Non-pigmented ciliary epithelial cell (primary cell): ENCODE data around the gene BLOC1S6.
A peak's percentile ranks its signal among the peaks of the same experiment; 100 is the strongest.

Experiments used
- DNase-seq: peaks from one replicate; pipeline ENCODE4 v3.0.0-alpha.2; 2010; ENCODE audit warnings: low read depth

Gene BLOC1S6, protein sequence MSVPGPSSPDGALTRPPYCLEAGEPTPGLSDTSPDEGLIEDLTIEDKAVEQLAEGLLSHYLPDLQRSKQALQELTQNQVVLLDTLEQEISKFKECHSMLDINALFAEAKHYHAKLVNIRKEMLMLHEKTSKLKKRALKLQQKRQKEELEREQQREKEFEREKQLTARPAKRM

DNA sequence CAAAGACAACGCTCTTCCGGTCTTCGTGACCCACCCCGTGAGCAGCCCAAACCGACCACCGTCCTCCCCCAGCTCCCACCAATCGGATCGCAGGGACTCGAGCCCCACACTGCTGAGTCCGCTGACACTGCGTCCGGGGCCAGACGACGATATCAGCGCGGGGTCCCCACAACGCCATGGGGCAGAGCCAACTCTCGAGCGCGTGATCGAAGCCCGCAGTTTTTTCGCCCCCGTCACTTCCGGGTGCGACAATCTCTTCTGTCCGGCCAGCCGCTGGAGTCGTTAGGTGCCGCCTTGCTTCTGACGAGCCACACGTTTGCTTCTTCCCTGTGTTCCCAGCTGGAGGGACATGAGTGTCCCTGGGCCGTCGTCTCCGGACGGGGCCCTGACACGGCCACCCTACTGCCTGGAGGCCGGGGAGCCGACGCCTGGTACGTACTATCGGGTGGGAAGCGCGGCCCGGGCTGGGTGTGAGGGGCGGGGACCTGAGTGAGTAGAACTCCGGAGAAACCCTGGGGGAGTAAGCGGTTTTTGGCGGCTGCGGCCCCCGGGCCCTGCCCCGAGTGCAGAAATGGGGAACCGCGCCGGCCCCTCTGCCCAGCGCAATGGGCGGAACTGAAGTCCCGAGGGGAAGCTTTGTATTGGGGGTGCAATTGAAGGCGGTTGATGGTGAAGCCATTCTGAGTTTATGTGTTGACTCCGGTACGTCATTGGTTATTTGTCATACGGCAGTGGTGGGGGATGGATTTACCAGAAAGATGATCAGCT is at the start of gene BLOC1S6:
Gene BLOC1S6 (plus strand): TSS at position 285 of the 768 bp plus-strand sequence. CDS start 65 bp downstream, at position 350.
- peak; percentile 69 for DNase-seq

DNA sequence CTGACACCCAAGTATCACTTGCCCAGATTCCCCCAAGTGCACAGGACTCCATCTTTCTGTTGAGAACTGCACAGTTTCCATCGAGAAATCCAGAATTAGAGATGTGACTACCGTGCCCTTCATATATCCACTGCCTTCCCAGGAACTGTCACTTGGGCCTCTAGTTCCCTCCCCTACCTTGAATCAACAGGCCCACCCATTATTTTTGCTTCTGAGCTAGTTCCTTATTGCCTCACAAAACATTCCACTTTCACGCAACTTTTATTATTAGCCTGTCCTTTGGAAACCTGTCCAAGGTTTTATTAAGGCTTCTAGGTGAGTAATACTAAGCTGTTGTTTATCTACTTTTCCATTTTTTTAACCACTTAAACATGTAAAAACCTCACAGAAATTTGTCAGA is 47.5 kb upstream of the BLOC1S6 start:
- no peak for DNase-seq

DNA sequence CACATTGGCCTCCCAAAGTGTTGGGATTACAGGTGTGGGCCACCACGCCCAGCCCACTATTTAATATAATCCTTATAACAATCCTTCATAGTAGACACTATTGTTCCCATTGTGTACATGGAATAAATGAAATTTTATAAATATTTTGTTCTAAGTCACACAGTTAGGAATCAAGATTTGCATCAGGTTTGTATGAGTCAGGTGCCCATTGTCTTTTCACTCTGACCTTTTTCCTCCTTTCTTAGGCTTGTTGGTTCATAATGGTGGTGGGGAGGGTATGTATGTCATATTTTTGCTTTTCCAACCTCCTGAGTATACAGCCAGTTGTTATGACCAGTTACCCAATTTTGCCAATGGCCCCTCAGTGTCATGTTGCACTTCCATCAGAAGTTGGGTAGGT is 46.6 kb upstream of the BLOC1S6 start:
- no peak for DNase-seq

DNA sequence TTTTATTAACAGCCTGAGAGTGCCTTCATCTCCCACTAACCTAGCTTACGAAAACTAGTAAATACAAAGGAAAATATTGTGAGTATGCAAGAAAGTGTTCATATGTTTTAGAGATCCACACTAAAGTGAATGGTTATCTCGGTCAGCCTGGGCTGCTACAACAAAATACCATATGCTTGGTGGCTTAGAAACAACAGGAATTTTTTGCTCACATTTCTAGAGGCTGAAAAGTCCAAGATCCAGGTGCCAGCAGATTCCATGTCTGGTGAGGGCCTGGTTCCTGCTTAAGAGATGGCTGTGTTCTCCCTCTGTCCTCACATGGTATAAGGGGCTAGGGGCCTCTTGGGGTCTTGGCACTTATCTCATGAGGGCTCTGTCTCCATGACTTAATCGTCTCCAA is 44.1 kb upstream of the BLOC1S6 start:
- no peak for DNase-seq

DNA sequence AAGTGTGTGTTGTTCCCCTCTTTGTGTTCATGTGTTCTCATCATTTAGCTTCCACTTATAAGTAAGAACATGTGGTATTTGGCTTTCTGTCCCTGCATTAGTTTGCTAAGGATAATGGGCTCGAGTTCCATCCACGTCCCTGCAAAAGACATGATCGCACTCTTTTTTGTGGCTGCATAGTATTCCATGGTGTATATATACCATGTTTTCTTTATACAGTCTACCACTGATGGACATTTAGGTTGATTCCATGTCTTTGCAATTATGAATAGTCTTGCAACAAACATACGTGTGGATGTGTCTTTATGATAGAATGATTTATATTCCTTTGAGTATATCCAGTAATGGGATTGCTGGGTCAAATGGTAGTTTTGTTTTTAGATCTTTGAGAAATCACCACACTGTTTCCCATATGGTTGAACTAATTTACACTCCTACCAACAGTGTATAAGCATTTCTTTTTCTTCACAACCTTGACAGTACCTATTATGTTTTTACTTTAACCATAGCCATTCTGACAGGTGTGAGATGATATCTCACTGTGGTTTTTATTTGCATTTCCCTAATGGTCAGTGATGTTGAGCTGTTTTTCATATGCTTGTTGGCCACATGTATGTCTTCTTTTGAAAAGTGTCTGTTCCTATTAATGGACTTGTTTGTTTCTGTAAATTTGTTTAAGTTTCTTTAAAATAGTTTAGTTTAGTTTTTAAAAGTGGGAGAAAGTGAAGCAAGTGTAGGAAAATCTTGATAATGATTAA is 42.7 kb upstream of the BLOC1S6 start:
- no peak for DNase-seq

DNA sequence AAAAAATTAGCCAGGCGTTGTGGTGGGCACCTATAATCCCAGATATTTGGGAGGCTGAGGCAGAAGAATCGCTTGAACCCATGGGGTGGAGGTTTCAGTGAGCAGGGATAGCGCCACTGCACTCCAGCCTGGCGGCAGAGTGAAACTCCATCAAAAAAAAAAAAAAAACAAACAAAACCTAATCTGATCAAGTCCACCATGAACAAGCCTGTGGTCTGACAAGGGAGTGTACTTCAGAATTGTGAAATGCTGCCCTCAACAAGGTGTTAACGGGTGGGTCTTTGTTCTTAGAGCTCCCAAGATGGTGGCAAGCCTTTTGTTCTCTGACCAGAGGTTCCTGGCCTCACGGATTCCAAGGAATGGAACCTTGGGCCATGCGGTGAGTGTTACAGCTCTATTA is 40.4 kb upstream of the BLOC1S6 start:
- no peak for DNase-seq

DNA sequence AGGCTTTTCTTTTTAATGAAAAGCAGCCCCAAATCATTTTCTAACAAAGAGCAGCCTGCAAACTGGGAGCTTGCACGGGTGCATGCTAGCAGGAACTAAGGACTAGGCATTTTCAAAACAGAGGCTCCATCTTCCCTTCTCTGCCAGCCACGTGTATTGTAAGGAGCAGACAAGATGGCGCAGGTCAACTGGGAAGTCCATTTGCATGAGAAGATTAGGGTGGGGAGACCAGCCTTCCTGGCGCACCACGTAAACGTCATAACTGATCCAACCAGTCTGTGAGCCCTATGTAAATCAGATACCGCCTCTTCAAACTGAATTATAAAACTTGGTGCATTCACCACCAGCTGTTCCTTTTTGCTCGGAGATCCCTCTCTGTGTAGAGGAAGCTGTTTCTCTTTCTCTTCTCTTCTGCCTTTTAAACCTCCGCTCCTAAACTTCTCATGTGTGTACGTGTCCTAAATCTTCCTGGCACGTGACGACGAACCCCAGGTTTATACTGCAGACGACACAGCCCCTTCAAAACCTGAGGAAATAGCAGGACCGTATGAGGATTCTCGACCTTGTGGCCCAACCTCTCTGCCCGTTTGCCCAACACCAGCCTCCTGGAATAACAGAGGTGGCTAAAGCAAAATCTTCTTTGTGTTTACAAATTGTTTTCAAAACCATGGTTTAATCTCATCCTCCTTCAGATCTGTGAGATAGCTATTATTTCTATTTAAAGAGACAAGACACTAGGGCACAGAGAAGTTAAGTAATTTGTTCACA is 38.2 kb upstream of the BLOC1S6 start:
- no peak for DNase-seq

DNA sequence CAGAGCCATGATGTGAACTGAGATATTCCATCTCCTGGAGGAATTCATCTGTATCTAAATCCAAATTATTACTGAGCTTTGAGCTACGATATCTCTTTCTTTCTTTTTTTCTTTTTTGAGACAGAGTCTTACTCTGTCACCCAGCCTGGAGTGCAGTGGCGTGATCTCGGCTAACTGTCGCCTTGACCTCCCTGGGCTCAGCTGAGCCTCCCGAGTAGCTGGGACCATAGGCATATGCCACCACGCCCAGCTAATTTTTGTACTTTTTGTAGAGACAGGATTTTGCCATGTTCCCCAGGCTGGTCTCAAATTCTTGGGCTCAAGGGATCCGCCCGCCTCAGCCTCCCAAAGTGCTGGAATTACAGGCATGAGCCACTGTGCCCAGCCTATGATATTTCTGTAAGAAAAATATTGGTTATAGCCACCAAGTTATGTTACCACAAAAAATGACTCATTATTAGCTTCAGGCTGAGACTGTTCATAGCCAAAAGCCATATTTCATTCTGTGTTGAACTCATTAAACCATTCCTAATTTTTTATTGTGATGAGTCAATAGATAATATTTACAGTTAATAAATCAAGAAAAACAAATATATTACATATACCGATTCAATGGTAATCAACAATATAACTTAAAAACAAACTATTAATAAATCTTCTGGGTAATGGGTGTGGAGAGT is 37.5 kb upstream of the BLOC1S6 start:
- peak; percentile 6 for DNase-seq

DNA sequence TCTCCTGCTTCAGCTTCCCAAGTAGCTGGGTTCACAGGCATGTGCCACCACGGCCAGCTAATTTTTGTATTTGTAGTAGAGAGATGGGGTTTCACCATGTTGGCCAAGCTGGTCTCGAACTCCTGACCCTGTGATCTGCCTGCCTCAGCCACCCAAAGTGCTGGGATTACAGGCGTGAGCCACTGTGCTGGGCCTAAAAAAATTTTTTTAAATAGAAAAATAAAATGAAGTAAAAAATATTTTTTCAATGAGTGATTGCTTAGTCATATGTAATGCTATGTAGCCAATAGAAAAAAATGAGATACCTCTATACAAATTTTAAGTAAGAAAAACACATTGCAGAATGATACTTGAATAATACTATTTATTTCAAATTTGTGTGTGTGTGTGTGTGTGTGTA is 36.7 kb upstream of the BLOC1S6 start:
- peak; percentile 8 for DNase-seq

DNA sequence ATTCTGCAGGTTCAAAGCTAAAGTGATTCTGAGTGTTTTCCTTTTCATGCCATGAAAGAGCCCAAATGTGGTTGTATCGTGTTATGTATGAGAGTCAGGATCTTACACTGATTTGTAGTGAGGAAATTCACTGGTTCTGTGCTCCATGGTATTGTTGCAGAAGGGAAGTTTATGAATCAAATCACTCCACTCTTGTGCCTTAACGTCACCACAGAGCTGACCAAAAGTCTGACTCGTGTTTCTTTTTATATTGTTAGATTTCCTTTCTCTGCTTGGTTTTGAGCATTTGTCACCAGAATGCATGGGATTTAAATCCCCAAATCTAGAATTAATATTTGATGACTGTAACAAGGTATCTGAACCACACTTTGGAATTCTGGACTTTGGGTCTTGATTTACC is 35.5 kb upstream of the BLOC1S6 start:
- no peak for DNase-seq

DNA sequence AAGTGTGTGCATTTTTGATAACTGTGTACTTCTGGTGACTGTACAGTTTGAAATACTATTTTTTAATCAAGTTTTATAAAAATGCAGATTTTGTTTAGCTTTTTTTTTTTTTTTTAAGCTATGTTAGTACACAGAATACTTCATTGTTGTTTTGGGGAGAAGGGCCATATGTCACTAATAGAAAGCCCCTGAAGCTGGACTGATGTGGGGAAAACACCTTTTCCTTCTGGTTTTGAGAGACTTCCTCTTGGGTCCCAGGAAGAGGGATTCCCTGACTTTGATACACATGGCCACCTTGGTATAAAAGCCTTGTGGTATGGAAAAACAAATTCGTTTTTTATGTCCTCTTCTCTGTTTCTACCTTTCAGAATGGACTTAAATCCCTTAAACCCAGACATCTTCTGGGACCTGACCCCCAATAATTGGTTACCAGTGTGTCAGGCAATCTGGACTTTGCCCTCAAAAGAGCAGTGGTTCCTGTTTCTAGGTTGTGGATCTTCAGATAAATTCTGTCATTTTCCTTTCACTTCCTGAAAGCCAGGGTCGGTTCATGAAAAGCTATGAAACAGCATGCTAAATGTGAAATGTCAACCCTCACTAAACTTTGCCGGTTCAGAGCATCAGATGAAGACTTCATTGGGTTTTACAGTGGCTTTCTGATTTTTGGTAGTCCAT is 31.1 kb upstream of the BLOC1S6 start:
- DNase-seq, result no peak

DNA sequence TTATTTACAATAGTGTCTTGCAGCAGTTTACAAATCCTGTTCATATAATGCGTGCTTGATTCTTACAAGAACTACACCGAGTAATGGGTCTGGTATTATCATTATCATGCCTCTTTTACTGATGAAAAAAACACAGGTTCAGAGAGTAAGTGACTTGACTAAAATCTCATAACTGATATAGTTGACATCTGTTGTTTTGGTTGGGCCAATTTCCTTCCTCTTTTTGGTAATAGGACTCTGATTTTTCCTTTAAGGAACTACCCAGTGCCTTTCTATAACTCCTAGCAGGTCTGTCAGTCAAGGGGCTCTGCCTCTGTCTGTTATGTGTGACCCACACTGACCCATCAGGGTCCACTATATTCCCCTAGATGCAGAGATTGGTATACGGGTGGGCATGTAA is 14.6 kb upstream of the BLOC1S6 start:
- DNase-seq, result no peak

DNA sequence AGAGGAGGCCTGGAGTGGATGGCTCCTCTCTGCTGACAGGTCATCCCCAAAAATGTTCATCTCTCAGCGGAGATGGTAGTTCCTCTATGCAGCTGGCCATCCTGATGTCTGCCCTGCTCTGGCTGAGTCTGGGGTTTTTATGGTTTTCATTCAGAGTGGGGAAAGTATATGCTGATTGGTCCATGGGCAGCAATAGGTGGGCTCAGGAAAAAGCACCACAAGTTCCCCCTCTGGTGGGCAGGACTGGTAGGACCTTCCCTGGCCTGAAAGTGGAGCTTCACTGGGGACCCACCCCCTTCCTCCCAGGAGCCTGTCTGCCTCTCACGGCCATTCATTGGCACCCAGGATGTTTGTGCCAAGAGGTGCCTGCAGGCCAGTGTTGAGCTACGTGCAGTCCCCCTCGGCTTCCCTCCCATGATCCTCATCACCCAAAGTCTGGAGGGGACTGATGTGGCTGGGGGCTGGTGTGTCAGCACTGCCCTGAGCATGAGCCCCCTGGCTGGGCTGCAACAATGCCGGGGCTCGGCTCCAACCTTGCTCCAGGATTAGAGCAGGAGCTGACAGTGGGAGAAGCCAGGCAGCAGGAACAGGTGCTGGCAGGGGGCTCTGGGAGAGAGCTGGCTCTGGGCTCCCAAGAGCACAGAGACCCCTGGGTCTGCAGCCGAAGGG is 13.1 kb upstream of the BLOC1S6 start:
- DNase-seq, result no peak

DNA sequence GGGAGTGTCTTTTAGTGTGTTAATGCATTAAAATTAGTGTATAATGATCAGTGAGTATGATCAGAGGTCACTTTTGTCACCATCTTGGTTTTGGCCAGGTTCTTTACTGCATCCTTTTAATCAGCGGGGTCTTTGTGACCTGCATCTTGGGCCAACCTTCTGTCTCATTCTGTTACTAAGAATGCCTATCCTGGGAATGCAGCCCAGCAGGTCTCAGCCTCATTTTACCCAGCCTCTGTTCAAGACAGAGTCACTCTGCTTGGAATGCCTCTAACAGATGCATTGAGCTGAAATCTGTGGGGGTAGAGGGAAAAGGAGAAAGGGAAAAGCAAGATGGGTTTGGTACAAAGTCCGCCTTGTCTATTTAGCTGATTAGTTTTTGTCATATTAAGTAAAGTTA is 5.3 kb upstream of the BLOC1S6 start:
- no peak for DNase-seq

DNA sequence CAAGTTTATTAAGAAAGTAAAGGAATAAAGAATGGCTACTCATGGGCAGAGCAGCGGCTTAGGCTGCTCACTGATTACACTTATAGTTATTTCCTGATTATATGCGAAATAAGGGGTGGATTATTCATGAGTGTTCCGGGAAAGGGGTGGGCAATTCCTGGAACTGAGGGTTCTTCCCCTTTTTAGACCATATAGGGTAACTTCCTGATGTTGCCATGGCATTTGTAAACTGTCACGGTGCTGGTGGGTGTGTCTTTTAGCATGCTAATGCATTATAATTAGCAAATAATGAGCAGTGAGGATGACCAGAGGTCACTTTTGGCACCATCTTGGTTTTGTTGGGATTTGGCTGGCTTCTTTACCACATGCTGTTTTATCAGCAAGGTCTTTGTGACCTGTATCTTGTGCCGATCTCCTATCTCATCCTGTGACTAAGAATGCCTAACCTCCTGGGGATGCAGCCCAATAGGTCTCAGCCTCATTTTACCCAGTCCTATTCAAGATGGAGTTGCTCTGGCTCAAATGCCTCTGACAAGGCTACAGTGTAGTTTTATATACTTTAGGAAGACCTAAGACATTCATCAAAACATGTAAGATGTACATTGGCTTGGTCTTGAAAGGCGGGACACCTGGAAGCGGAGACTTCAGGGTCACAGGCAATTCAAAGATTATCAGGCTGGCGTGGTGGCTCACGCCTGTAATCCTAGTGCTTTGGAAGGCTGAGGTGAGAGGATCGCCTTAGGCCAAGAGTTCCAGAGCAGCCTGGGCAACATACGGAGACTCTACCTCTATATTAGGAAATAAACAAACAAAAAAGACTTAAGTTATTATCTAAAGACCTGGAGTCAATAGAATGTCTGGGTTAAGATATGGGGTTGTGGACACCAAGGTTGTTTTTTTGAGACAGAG is 3.2 kb upstream of the BLOC1S6 start:
- no peak for DNase-seq

DNA sequence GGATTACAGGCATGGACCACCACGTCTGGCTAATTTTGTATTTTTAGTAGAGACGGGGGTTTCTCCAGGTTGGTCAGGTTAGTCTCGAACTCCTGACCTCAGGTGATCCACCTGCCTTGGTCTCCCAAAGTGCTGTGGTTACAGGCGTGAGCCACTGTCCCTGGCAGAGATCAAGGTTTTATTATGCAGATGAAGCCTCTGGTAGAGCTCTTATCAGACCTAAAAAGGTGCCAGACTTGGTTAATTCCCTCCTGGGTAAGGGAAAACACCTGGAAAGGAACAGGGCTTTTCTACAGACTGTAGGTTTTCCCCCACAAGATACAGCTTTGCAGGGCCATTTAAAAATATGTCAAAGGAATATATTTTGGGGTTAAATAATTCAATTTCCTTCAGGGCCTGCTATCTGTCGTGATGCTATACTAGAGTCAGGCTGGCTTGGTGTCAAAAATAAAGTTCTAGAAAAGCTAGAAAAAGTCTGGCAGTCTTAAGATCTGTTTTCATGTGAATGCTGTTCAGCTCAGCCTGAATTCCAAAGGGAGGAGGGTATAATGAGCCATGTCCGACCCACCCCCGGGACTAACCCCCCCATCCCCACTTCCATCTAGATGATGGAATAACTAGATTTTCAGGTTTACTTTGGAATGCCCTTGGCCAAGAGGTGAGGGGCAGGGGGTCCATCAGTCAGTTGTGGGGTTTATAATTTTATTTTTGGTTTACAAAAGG is 1.9 kb upstream of the BLOC1S6 start:
- DNase-seq, result no peak

DNA sequence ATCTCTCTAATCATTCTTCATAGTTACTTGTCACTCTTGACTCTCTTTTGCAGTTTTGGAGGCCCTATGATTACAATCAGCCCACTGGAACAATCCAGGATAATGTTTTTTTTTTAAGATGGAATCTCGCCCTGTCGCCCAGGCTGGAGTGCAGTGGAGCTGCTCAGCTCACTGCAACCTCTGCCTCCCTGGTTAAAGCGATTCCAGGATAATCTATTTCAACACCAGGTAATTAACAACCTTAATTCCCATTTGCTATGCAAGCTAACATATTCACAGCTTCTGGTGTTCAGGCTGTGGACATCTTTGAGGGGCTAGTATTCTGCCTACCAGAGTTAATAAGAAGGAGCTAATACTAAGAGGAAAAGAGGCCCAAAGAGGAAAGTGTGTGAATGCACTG is 1.1 kb upstream of the BLOC1S6 start:
- no peak for DNase-seq

DNA sequence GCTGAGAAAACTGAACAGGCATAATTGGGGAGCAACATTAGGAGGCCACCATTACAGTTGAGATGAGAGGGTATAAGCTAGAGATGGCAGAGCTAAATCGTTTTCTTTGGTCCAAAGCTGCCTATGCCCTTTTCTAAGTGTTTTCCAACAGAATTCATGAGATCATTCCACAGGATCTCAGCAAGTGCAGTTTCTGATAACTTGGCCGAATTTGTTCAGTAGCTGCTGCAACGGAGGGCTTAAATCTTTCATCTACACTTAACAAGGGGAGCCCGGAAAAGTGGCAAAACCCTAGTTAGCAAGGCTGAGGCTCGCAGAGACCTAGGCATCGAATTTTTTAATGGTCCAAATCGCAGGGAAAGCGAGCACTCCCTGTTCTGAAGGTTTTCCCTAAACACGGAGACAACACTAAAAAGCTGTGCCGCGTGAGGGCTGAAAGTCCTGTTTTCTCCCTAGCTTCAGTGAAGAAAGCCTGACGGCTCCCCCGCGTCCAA is 531 bp upstream of the BLOC1S6 start:
- DNase-seq, result no peak

DNA sequence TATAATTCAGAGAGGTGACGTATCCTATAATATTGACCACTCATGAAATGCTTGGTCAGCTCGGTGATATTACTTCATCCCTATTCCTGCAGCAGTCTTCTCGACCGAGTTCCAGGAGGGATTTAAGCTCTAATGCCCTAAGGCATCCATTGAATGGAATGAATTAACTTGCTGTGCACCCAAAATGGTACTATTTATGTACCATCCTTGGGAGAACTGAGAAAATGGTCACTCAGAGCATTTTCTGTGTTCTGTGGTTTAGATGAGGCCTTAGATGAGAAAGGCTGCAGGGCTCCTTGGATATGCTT is 638 bp downstream of the BLOC1S6 start:
- DNase-seq, result no peak
